IMR-90 (cell line): Measurements from ENCODE around the gene SBSN.

Experiments used
- BHLHE40 ChIP-seq: fragments of 150-350 bp; IDR thresholded peaks from 2 replicates; pipeline ENCODE4 v1.6.1; 2016; ENCODE audit warnings: mild to moderate bottlenecking, low read depth, low read length
- CEBPB ChIP-seq: IDR thresholded peaks from 2 replicates; pipeline ENCODE4 v1.6.1; 2012; ENCODE audit warnings: low read depth, low read length, improper control_type of control experiment
- CHD1 ChIP-seq: IDR thresholded peaks from 2 replicates; pipeline ENCODE4 v1.6.1; 2012; ENCODE audit warnings: low read depth, low read length, improper control_type of control experiment
- MAFK ChIP-seq: IDR thresholded peaks from 2 replicates; pipeline ENCODE4 v1.6.1; 2012; ENCODE audit warnings: low read depth, low read length, improper control_type of control experiment
- MXI1 ChIP-seq: IDR thresholded peaks from 2 replicates; pipeline ENCODE4 v1.6.1; 2012; ENCODE audit warnings: low read depth, mild to moderate bottlenecking, low read length, moderate library complexity, borderline replicate concordance
- NFE2L2 ChIP-seq: fragments of 150-350 bp; IDR thresholded peaks from 2 replicates; pipeline ENCODE4 v1.6.1; 2016; ENCODE audit warnings: low read depth, mild to moderate bottlenecking, low read length
- POLR2A ChIP-seq: IDR thresholded peaks from 2 replicates; pipeline ENCODE4 v1.6.1; 2012; ENCODE audit warnings: mild to moderate bottlenecking, low read depth, low read length
- RAD21 ChIP-seq: IDR thresholded peaks from 2 replicates; pipeline ENCODE4 v1.6.1; 2012; ENCODE audit warnings: low read length, improper control_type of control experiment
- RCOR1 ChIP-seq: IDR thresholded peaks from 2 replicates; pipeline ENCODE4 v1.6.1; 2012; ENCODE audit warnings: mild to moderate bottlenecking, low read length, improper control_type of control experiment; ENCODE audit not compliant: insufficient replicate concordance
- RFX5 ChIP-seq: IDR thresholded peaks from 2 replicates; pipeline ENCODE4 v1.8.0; 2012; ENCODE audit warnings: low read depth, mild to moderate bottlenecking, low read length, moderate library complexity
- TF ChIP-seq, protein P1 (sequence below): fragments of 150-350 bp; IDR thresholded peaks from 2 replicates; pipeline ENCODE4 v1.6.1; 2016; ENCODE audit warnings: low read depth, mild to moderate bottlenecking, low read length, moderate library complexity, borderline replicate concordance
- TF ChIP-seq, protein P2 (sequence below): conservative IDR thresholded peaks from 2 replicates; pipeline ENCODE4 v1.5.1; 2012; ENCODE audit warnings: mild to moderate bottlenecking, low read depth, low read length, improper control_type of control experiment
- TF ChIP-seq, protein P3 (sequence below): fragments of 150-350 bp; IDR thresholded peaks from 2 replicates; pipeline ENCODE4 v1.6.1; 2017; ENCODE audit warnings: mild to moderate bottlenecking, antibody characterized with exemption, low read length, low read depth

DNA sequence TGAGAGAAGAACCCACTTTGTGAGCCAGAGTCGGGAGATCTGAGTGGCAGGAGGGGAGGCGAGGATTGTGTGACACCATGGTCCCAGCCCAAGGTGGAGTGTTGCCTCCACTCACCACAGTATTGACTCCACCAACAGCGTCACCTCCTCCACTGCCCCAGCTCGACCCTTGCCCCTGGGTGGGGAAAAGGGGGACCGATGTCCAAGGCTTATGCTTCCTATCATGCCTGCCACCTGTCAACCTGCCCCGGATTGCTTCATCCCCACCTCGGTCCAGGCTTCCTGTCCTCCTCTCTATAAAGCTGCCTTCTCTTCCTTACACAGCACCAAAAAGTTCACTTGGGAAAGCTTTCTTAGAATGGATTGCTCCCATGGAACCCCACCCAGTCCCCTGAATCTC lies 22.1 kb downstream of the SBSN start:
- TF ChIP-seq NFE2L2 = no peak
- TF ChIP-seq RCOR1 = no peak
- TF ChIP-seq, protein P1, sequence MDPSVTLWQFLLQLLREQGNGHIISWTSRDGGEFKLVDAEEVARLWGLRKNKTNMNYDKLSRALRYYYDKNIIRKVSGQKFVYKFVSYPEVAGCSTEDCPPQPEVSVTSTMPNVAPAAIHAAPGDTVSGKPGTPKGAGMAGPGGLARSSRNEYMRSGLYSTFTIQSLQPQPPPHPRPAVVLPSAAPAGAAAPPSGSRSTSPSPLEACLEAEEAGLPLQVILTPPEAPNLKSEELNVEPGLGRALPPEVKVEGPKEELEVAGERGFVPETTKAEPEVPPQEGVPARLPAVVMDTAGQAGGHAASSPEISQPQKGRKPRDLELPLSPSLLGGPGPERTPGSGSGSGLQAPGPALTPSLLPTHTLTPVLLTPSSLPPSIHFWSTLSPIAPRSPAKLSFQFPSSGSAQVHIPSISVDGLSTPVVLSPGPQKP = no peak
- TF ChIP-seq RAD21 = no peak
- TF ChIP-seq, protein P2, sequence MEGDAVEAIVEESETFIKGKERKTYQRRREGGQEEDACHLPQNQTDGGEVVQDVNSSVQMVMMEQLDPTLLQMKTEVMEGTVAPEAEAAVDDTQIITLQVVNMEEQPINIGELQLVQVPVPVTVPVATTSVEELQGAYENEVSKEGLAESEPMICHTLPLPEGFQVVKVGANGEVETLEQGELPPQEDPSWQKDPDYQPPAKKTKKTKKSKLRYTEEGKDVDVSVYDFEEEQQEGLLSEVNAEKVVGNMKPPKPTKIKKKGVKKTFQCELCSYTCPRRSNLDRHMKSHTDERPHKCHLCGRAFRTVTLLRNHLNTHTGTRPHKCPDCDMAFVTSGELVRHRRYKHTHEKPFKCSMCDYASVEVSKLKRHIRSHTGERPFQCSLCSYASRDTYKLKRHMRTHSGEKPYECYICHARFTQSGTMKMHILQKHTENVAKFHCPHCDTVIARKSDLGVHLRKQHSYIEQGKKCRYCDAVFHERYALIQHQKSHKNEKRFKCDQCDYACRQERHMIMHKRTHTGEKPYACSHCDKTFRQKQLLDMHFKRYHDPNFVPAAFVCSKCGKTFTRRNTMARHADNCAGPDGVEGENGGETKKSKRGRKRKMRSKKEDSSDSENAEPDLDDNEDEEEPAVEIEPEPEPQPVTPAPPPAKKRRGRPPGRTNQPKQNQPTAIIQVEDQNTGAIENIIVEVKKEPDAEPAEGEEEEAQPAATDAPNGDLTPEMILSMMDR = no peak
- TF ChIP-seq, protein P3, sequence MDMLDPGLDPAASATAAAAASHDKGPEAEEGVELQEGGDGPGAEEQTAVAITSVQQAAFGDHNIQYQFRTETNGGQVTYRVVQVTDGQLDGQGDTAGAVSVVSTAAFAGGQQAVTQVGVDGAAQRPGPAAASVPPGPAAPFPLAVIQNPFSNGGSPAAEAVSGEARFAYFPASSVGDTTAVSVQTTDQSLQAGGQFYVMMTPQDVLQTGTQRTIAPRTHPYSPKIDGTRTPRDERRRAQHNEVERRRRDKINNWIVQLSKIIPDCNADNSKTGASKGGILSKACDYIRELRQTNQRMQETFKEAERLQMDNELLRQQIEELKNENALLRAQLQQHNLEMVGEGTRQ = no peak
- no peak for TF ChIP-seq POLR2A
- TF ChIP-seq MAFK = no peak
- no peak for TF ChIP-seq CHD1
- TF ChIP-seq BHLHE40 = no peak
- no peak for TF ChIP-seq MXI1
- TF ChIP-seq CEBPB = no peak
- no peak for TF ChIP-seq RFX5
